Body of pancreas (tissue), 4 donors: ENCODE data around the gene FUBP3.

Experiments used
- POLR2A ChIP-seq, 3 donors: fragments of 450-650 bp; IDR thresholded peaks; one replicate each; pipeline ENCODE4 v1.6.1; 2016; ENCODE audit warnings: antibody characterized with exemption in 3 of 3, mild to moderate bottlenecking in 2 of 3
- TF ChIP-seq, protein P1 (sequence below), 7 experiments: fragments of 450-650 bp in 4 of 7; fragments of 200-600 bp in 3 of 7; sonication (generic) in 3 of 7; IDR thresholded peaks; one replicate each; pipeline ENCODE4 v1.5.1; 2016 to 2019; ENCODE audit warnings: antibody characterized with exemption in 7 of 7

DNA sequence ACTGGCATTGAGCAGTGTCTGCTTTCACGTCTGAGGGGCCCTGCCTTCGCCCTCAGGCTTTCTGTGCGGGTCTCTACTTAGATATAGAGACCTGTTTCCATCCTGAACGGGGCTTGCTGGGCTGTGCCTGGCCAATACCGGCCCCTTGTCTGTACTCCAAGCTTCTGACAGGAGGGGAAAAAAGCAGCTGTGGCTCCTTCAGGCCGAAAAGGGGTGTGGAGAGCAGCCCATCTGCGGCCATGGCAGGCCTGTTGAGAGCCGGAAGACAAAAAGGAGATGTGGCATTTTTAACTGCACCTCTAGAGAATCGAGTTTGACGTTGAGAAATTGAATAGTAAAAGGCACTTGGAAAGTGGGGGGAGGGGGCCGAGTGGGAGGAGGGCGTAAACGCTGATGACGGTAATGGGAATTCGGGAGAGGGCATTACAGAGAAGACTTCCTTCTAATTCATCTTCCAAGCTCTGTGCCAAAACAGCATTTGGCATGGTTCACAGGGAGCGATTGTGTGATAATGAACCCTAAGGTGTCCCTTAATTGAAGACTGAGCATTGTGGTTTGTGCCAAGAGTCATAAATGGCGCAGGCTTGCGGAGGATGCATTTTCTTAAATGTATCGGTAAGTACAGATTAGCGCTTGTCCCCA, 59.9 kb downstream of the FUBP3 start:
- TF ChIP-seq, protein P1, sequence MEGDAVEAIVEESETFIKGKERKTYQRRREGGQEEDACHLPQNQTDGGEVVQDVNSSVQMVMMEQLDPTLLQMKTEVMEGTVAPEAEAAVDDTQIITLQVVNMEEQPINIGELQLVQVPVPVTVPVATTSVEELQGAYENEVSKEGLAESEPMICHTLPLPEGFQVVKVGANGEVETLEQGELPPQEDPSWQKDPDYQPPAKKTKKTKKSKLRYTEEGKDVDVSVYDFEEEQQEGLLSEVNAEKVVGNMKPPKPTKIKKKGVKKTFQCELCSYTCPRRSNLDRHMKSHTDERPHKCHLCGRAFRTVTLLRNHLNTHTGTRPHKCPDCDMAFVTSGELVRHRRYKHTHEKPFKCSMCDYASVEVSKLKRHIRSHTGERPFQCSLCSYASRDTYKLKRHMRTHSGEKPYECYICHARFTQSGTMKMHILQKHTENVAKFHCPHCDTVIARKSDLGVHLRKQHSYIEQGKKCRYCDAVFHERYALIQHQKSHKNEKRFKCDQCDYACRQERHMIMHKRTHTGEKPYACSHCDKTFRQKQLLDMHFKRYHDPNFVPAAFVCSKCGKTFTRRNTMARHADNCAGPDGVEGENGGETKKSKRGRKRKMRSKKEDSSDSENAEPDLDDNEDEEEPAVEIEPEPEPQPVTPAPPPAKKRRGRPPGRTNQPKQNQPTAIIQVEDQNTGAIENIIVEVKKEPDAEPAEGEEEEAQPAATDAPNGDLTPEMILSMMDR (IDR thresholded peaks at IDR 0.05) = no peak
- no peak for TF ChIP-seq POLR2A (IDR thresholded peaks at IDR 0.05)
